ENCODE measurements around the gene MAST4. TPM values are rescaled to one million over a fixed set of nuclear protein-coding genes. Genes with fewer than 3 reads are reported as not detected.

MAST4 gene
- total RNA-seq, 2 donors from 2014 or later: 11.0 to 11.5 TPM

- Mint-ChIP-seq H3K27ac (no peak overlapping the region), H3K4me1 (peaks cover 4% of the 10 kb centered on the region), H3K36me3 (ENCODE audit: low read depth) (no peaks in the 10 kb centered on the region), H3K4me3 (no peak overlapping the region), H3K27me3 (ENCODE audit: insufficient read depth) (no peaks in the 10 kb centered on the region), H3K9me3 (no peaks in the 10 kb centered on the region)
- H3K4me1 ChIP-seq (ENCODE audit: control insufficient read depth, insufficient read depth, low read length): no peaks in the 10 kb centered on the region
- no peaks in the 10 kb centered on the region for H3K36me3 ChIP-seq (ENCODE audit: control insufficient read depth, insufficient read depth, low read length)
- no peak overlapping the region for H3K9ac ChIP-seq (ENCODE audit: extremely low read depth, low read length, poor library complexity, severe bottlenecking)
- no peak for TF ChIP-seq CTCF (conservative IDR thresholded peaks at IDR 0.05)
- H3K27me3 ChIP-seq (ENCODE audit: control insufficient read depth, insufficient read depth, low read length, poor library complexity, severe bottlenecking): no peaks in the 10 kb centered on the region
- H3K4me3 ChIP-seq (ENCODE audit: low read length): no peak overlapping the region
- H3K27ac ChIP-seq (ENCODE audit: low read depth, low read length): no peak overlapping the region
- 0 to 29% methylated on average over 1 to 2 of the region's 2 CpGs for WGBS, 2 experiments (ENCODE audit: insufficient coverage in 1 of 2, insufficient read length in 1 of 2)
- H3K9me3 ChIP-seq (ENCODE audit: control insufficient read depth, low read length): no peaks in the 10 kb centered on the region
- no peak for DNase-seq
Measured at GRCh38 chr5:66991746-66992145, 395.6 kb downstream of the MAST4 start.

- H3K27ac Mint-ChIP-seq: no peak overlapping the region
- H3K9me3 Mint-ChIP-seq: no peaks in the 10 kb centered on the region
- peaks cover 4% of the 10 kb centered on the region for H3K4me1 Mint-ChIP-seq
- H3K27me3 Mint-ChIP-seq (ENCODE audit: insufficient read depth): no peaks in the 10 kb centered on the region
- Histone ChIP-seq H3K4me1 (ENCODE audit: control insufficient read depth, insufficient read depth, low read length) (no peaks in the 10 kb centered on the region), H3K9me3 (ENCODE audit: control insufficient read depth, low read length) (no peaks in the 10 kb centered on the region), H3K9ac (ENCODE audit: extremely low read depth, low read length, poor library complexity, severe bottlenecking) (no peak overlapping the region), H3K36me3 (ENCODE audit: control insufficient read depth, insufficient read depth, low read length) (no peaks in the 10 kb centered on the region), H3K4me3 (ENCODE audit: low read length) (no peak overlapping the region), H3K27me3 (ENCODE audit: control insufficient read depth, insufficient read depth, low read length, poor library complexity, severe bottlenecking) (no peaks in the 10 kb centered on the region), H3K27ac (ENCODE audit: low read depth, low read length) (no peak overlapping the region)
- H3K36me3 Mint-ChIP-seq (ENCODE audit: low read depth): no peaks in the 10 kb centered on the region
- WGBS, 2 experiments (ENCODE audit: insufficient coverage in 1 of 2, insufficient read length in 1 of 2): 89 to 95% methylated on average over 3 to 4 of the region's 4 CpGs
- DNase-seq: no peak
- TF ChIP-seq CTCF (conservative IDR thresholded peaks at IDR 0.05): no peak
- H3K4me3 Mint-ChIP-seq: no peak overlapping the region
Measured at GRCh38 chr5:66992547-66992946, 396.4 kb downstream of the MAST4 start.

- no peaks in the 10 kb centered on the region for H3K27me3 ChIP-seq (ENCODE audit: control insufficient read depth, insufficient read depth, low read length, poor library complexity, severe bottlenecking)
- Mint-ChIP-seq H3K9me3 (no peaks in the 10 kb centered on the region), H3K4me3 (no peak overlapping the region), H3K27me3 (ENCODE audit: insufficient read depth) (no peaks in the 10 kb centered on the region), H3K4me1 (no peaks in the 10 kb centered on the region), H3K27ac (no peak overlapping the region), H3K36me3 (ENCODE audit: low read depth) (no peaks in the 10 kb centered on the region)
- no peak overlapping the region for H3K27ac ChIP-seq (ENCODE audit: low read depth, low read length)
- H3K9ac ChIP-seq (ENCODE audit: extremely low read depth, low read length, poor library complexity, severe bottlenecking): no peak overlapping the region
- H3K4me3 ChIP-seq (ENCODE audit: low read length): no peak overlapping the region
- no peak for DNase-seq
- no peaks in the 10 kb centered on the region for H3K9me3 ChIP-seq (ENCODE audit: control insufficient read depth, low read length)
- H3K4me1 ChIP-seq (ENCODE audit: control insufficient read depth, insufficient read depth, low read length): no peaks in the 10 kb centered on the region
- TF ChIP-seq CTCF (conservative IDR thresholded peaks at IDR 0.05): no peak
- no peaks in the 10 kb centered on the region for H3K36me3 ChIP-seq (ENCODE audit: control insufficient read depth, insufficient read depth, low read length)
Measured at GRCh38 chr5:66993448-66993847, 397.3 kb downstream of the MAST4 start.

Data from endodermal cell (in vitro differentiated cells).